ENCODE measurements around the gene SLC10A4.

The SLC10A4 gene

GRCh38 chr4:48489683-48490011 lies 6.5 kb downstream of the SLC10A4 start:
- Histone ChIP-seq H4K20me1 (ENCODE audit: low read depth, low read length) (no peaks in the 10 kb centered on the region), H3K79me2 (ENCODE audit: insufficient read depth, low read length) (no peaks in the 10 kb centered on the region), H3K9me3 (ENCODE audit: insufficient read depth, low read length) (no peaks in the 10 kb centered on the region), H2AFZ (ENCODE audit: low read depth, low read length, severe bottlenecking) (no peak overlapping the region), H3K9ac (ENCODE audit: low read length) (no peak overlapping the region), H3K4me2 (ENCODE audit: low read depth, low read length, poor library complexity, severe bottlenecking) (no peak overlapping the region), H3K36me3 (ENCODE audit: low read length) (no peaks in the 10 kb centered on the region), H3K27ac (ENCODE audit: low read depth, low read length) (no peak overlapping the region), H3K9me2 (replicated peaks; ENCODE audit: insufficient read depth, low read length) (no peaks in the 10 kb centered on the region), H3K27me3 (ENCODE audit: low read length) (no peaks in the 10 kb centered on the region), H3F3A (ENCODE audit: insufficient read depth) (no peaks in the 10 kb centered on the region), H3K4me3 (ENCODE audit: insufficient read depth, low read length, poor library complexity, severe bottlenecking) (no peak overlapping the region)
- no peak for TF ChIP-seq CTCF (IDR thresholded peaks at IDR 0.05; ENCODE audit: insufficient read depth, low read length, poor library complexity, severe bottlenecking)
- TF ChIP-seq EZH2phosphoT487 (conservative IDR thresholded peaks at IDR 0.05; ENCODE audit: low read length), result no peak

GRCh38 chr4:48490012-48490679 lies 7.0 kb downstream of the SLC10A4 start, which contains the start of gene ZAR1:
TSS of gene ZAR1 (plus strand) at chr4:48490252. CDS start at chr4:48490292, 40 bp downstream.
- H3K27me3 ChIP-seq (ENCODE audit: low read length), result no peaks in the 10 kb centered on the region
- H4K20me1 ChIP-seq (ENCODE audit: low read depth, low read length), result no peaks in the 10 kb centered on the region
- H3K27ac ChIP-seq (ENCODE audit: low read depth, low read length), result no peak within 1 kb of the TSS
- no peaks in the 10 kb centered on the region for H3K79me2 ChIP-seq (ENCODE audit: insufficient read depth, low read length)
- H3K9me3 ChIP-seq (ENCODE audit: insufficient read depth, low read length), result no peaks in the 10 kb centered on the region
- no peak within 1 kb of the TSS for H2AFZ ChIP-seq (ENCODE audit: low read depth, low read length, severe bottlenecking)
- H3K9me2 ChIP-seq (replicated peaks; ENCODE audit: insufficient read depth, low read length), result no peaks in the 10 kb centered on the region
- H3K4me2 ChIP-seq (ENCODE audit: low read depth, low read length, poor library complexity, severe bottlenecking), result no peak within 1 kb of the TSS
- H3K36me3 ChIP-seq (ENCODE audit: low read length), result no peaks in the 10 kb centered on the region
- no peak within 1 kb of the TSS for H3K9ac ChIP-seq (ENCODE audit: low read length)
- TF ChIP-seq EZH2phosphoT487 (conservative IDR thresholded peaks at IDR 0.05; ENCODE audit: low read length), result no peak
- H3F3A ChIP-seq (ENCODE audit: insufficient read depth), result no peaks in the 10 kb centered on the region
- no peak within 1 kb of the TSS for H3K4me3 ChIP-seq (ENCODE audit: insufficient read depth, low read length, poor library complexity, severe bottlenecking)

- H3K4me2 ChIP-seq (ENCODE audit: low read depth, low read length, poor library complexity, severe bottlenecking), result no peak overlapping the region
- H3K9me3 ChIP-seq (ENCODE audit: insufficient read depth, low read length), result no peaks in the 10 kb centered on the region
- H3F3A ChIP-seq (ENCODE audit: insufficient read depth), result no peaks in the 10 kb centered on the region
- TF ChIP-seq CTCF (IDR thresholded peaks at IDR 0.05; ENCODE audit: insufficient read depth, low read length, poor library complexity, severe bottlenecking) (no peak), EZH2phosphoT487 (conservative IDR thresholded peaks at IDR 0.05; ENCODE audit: low read length) (no peak)
- H3K9me2 ChIP-seq (replicated peaks; ENCODE audit: insufficient read depth, low read length), result no peaks in the 10 kb centered on the region
- H3K27me3 ChIP-seq (ENCODE audit: low read length), result no peaks in the 10 kb centered on the region
- no peaks in the 10 kb centered on the region for H3K36me3 ChIP-seq (ENCODE audit: low read length)
- H2AFZ ChIP-seq (ENCODE audit: low read depth, low read length, severe bottlenecking), result no peak overlapping the region
- no peak overlapping the region for H3K27ac ChIP-seq (ENCODE audit: low read depth, low read length)
- no peaks in the 10 kb centered on the region for H3K79me2 ChIP-seq (ENCODE audit: insufficient read depth, low read length)
- H3K9ac ChIP-seq (ENCODE audit: low read length), result no peak overlapping the region
- no peaks in the 10 kb centered on the region for H4K20me1 ChIP-seq (ENCODE audit: low read depth, low read length)
- H3K4me3 ChIP-seq (ENCODE audit: insufficient read depth, low read length, poor library complexity, severe bottlenecking), result no peak overlapping the region
Observed at GRCh38 chr4:48490680-48491513, 7.8 kb downstream of the SLC10A4 start.

Measured in SU-DHL-6 (cell line).